HepG2 (cell line): Measurements from ENCODE around the gene ATXN2. TPM values are rescaled to one million over a fixed set of nuclear protein-coding genes. Genes with fewer than 3 reads are reported as not detected.

Source experiments
- CBFB ChIP-seq: sonication (generic); formaldehyde crosslinking; IDR thresholded peaks from 2 replicates; pipeline ENCODE4 v1.4.0; 2020; ENCODE audit warnings: missing genetic modification reagents
- CTCF ChIP-seq: sonication (generic); formaldehyde crosslinking; IDR thresholded peaks from 2 replicates; pipeline ENCODE4 v1.5.0; 2020; ENCODE audit warnings: mild to moderate bottlenecking, missing genetic modification reagents, moderate library complexity
- FOXK1 ChIP-seq: sonication (generic); formaldehyde crosslinking; IDR thresholded peaks from 2 replicates; pipeline ENCODE4 v1.4.0; 2020; ENCODE audit warnings: low read depth, missing genetic modification reagents, borderline replicate concordance
- HNF1A ChIP-seq, 2 experiments: sonication (generic) in 1 of 2; formaldehyde crosslinking in 1 of 2; IDR thresholded peaks; 2 replicates each; pipeline versions ENCODE4 v1.4.0 to v1.6.1; 2016 to 2020; ENCODE audit warnings: borderline replicate concordance in 1 of 2, low read depth in 1 of 2, mild to moderate bottlenecking in 1 of 2, missing genetic modification reagents in 1 of 2
- PAF1 ChIP-seq: IDR thresholded peaks from 2 replicates; pipeline ENCODE4 v1.6.1; 2016; ENCODE audit warnings: missing genetic modification reagents, missing compliant biosample characterization
- RAD51 ChIP-seq: fragments of 450-650 bp; IDR thresholded peaks from 2 replicates; pipeline ENCODE4 v1.6.1; 2016; ENCODE audit warnings: borderline replicate concordance
- RFXANK ChIP-seq: IDR thresholded peaks from 2 replicates; pipeline ENCODE4 v1.6.1; 2016
- SRSF4 ChIP-seq: fragments of 200-400 bp; formaldehyde crosslinking; IDR thresholded peaks from one replicate; pipeline ENCODE4 v1.6.1; 2018; ENCODE audit warnings: mild to moderate bottlenecking, low read depth, low read length, moderate library complexity; ENCODE audit not compliant: poor library complexity, severe bottlenecking
- TARDBP ChIP-seq: sonication (generic); formaldehyde crosslinking; IDR thresholded peaks from 2 replicates; pipeline ENCODE4 v1.8.0; 2022; ENCODE audit warnings: mild to moderate bottlenecking, missing genetic modification reagents
- ZIK1 ChIP-seq: sonication (generic); formaldehyde crosslinking; IDR thresholded peaks from 2 replicates; pipeline ENCODE4 v1.5.0; 2020; ENCODE audit warnings: mild to moderate bottlenecking, low read depth, missing genetic modification reagents, borderline replicate concordance
- ZNF230 ChIP-seq: sonication (generic); formaldehyde crosslinking; IDR thresholded peaks from 2 replicates; pipeline ENCODE4 v1.4.0; 2020; ENCODE audit warnings: mild to moderate bottlenecking, missing genetic modification reagents
- ZNF263 ChIP-seq: sonication (generic); formaldehyde crosslinking; IDR thresholded peaks from 2 replicates; pipeline ENCODE4 v1.4.0; 2020; ENCODE audit warnings: missing genetic modification reagents
- ZNF281 ChIP-seq: sonication (generic); formaldehyde crosslinking; IDR thresholded peaks from 2 replicates; pipeline ENCODE4 v1.4.0; 2020; ENCODE audit warnings: missing genetic modification reagents, borderline replicate concordance
- ZNF558 ChIP-seq: sonication (generic); formaldehyde crosslinking; IDR thresholded peaks from 2 replicates; pipeline ENCODE4 v1.9.0; 2022; ENCODE audit warnings: mild to moderate bottlenecking, missing genetic modification reagents, borderline replicate concordance
- ZNF564 ChIP-seq: sonication (generic); formaldehyde crosslinking; IDR thresholded peaks from 2 replicates; pipeline ENCODE4 v1.8.1; 2023; ENCODE audit warnings: mild to moderate bottlenecking, missing genetic modification reagents
- ZNF670 ChIP-seq: sonication (generic); formaldehyde crosslinking; IDR thresholded peaks from 2 replicates; pipeline ENCODE4 v1.8.0; 2022; ENCODE audit warnings: mild to moderate bottlenecking, missing genetic modification reagents, borderline replicate concordance
- ZNF788 ChIP-seq: sonication (generic); formaldehyde crosslinking; IDR thresholded peaks from 2 replicates; pipeline ENCODE4 v1.5.0; 2020; ENCODE audit warnings: mild to moderate bottlenecking, missing genetic modification reagents, borderline replicate concordance
- ZSCAN21 ChIP-seq: sonication (generic); formaldehyde crosslinking; IDR thresholded peaks from 2 replicates; pipeline ENCODE4 v1.8.0; 2022; ENCODE audit warnings: mild to moderate bottlenecking, missing genetic modification reagents, moderate library complexity, borderline replicate concordance
- polyA plus RNA-seq, 8 experiments: library from polyadenylated mRNA; depleted of rRNA in 3 of 8; stranded (reverse) in 7 of 8; unstranded in 1 of 8; fragments of >200 nt; fragmentation: Illumina TruSeq in 4 of 8; extraction: Trizol in 4 of 8; gene quantifications; 2 replicates each; pipeline versions ENCODE4 v1.2.1 to v1.2.3, GENCODE V29; 2011 to 2016; ENCODE audit warnings: low read depth in 4 of 8, missing spikeins in 1 of 8, mixed read lengths in 1 of 8; ENCODE audit not compliant: insufficient read depth in 1 of 8
- total RNA-seq, 5 experiments: library from RNA; depleted of rRNA; stranded (reverse); fragments of >200 nt; fragmentation: Illumina TruSeq; extraction: Trizol; gene quantifications; 2 replicates each; pipeline ENCODE4 v1.2.3, GENCODE V29; 2016; ENCODE audit warnings: low read depth in 1 of 5

The ATXN2 gene
- total and polyA plus RNA-seq, 2 of the 13 experiments (the other 11 are each of a cell fraction or from before 2014, with no cell fraction given) = 18.1 to 27.1 TPM

- TF ChIP-seq FOXK1 (peak; percentile 33; the same call in 1 of the 2 replicates), SRSF4 (no peak), ZNF564 (CRISPR knock-in tag) (no peak), ZIK1 (CRISPR knock-in tag) (no peak), ZNF263 (CRISPR knock-in tag) (no peak), ZSCAN21 (CRISPR knock-in tag) (no peak), ZNF670 (no peak), ZNF788 (CRISPR knock-in tag) (no peak), ZNF558 (CRISPR knock-in tag) (no peak), PAF1 (CRISPR knock-in tag) (no peak), ZNF230 (CRISPR knock-in tag) (no peak), CTCF (CRISPR knock-in tag) (no peak), HNF1A (IDR thresholded peaks at IDR 0.05; ENCODE audit: low read depth) (no peak), HNF1A (CRISPR knock-in tag; IDR thresholded peaks at IDR 0.05; ENCODE audit: borderline replicate concordance) (0 out of 2 replicates have a peak, but pooled peaks have one; percentile 70), TARDBP (CRISPR knock-in tag) (peak; percentile 6; the same call in 1 of the 2 replicates), ZNF281 (no peak), CBFB (CRISPR knock-in tag) (no peak), RAD51 (no peak), RFXANK (peak; percentile 15; the same call in 1 of the 2 replicates)
Measured at GRCh38 chr12:111600205-111600642, 1.1 kb upstream of the ATXN2 start (continued).
